Stimulated activated naive B cell treated with anti-CD40 and anti-IgM and Interleukin-4, amounts not matched to agents 10 μg/mL and 1 μg/mL and 100 μg/mL, for 72 hours (primary cell): ENCODE measurements around the gene RNF168.
"Not testable (repeated sequence)": the region's sequence is repeated elsewhere in the genome, so short reads cannot be mapped to it uniquely, and the experiment has no call there.

Experiments
- ATAC-seq, 2 donors: fragments of 150-1000 bp; cut with Tn5 transposase; replicated peaks; 2 replicates each; pipeline ENCODE4 v1.10.0; 2021; ENCODE audit warnings: moderate library complexity in 1 of 2
- DNase-seq: peaks from one replicate; pipeline ENCODE4 v3.0.0; 2021
- H3K27ac Mint-ChIP-seq: one replicate; pipeline ENCODE4 v1.8.0; 2022; ENCODE audit warnings: mild to moderate bottlenecking, mixed read lengths
- H3K27me3 Mint-ChIP-seq, 2 donors: one replicate each; pipeline ENCODE4 v1.8.0; 2022; ENCODE audit warnings: mixed read lengths in 2 of 2
- H3K36me3 Mint-ChIP-seq, 2 donors: one replicate each; pipeline ENCODE4 v1.8.0; 2022; ENCODE audit warnings: mixed read lengths in 2 of 2, mild to moderate bottlenecking in 1 of 2
- H3K4me1 Mint-ChIP-seq, 2 donors: one replicate each; pipeline ENCODE4 v1.8.0; 2022; ENCODE audit warnings: mixed read lengths in 2 of 2, mild to moderate bottlenecking in 1 of 2
- H3K4me3 Mint-ChIP-seq, 2 donors: one replicate each; pipeline ENCODE4 v1.8.0; 2022; ENCODE audit warnings: mild to moderate bottlenecking in 2 of 2, mixed read lengths in 2 of 2, moderate library complexity in 1 of 2
- H3K9me3 Mint-ChIP-seq, 2 donors: one replicate each; pipeline ENCODE4 v1.8.0; 2022; ENCODE audit warnings: mixed read lengths in 2 of 2, mild to moderate bottlenecking in 1 of 2

Gene RNF168, protein sequence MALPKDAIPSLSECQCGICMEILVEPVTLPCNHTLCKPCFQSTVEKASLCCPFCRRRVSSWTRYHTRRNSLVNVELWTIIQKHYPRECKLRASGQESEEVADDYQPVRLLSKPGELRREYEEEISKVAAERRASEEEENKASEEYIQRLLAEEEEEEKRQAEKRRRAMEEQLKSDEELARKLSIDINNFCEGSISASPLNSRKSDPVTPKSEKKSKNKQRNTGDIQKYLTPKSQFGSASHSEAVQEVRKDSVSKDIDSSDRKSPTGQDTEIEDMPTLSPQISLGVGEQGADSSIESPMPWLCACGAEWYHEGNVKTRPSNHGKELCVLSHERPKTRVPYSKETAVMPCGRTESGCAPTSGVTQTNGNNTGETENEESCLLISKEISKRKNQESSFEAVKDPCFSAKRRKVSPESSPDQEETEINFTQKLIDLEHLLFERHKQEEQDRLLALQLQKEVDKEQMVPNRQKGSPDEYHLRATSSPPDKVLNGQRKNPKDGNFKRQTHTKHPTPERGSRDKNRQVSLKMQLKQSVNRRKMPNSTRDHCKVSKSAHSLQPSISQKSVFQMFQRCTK

GRCh38 chr3:196503196-196504076, at the start of gene RNF168:
TSS of gene RNF168 (minus strand) at chr3:196503768. CDS start at chr3:196503173, 595 bp downstream.
- ATAC-seq, result peak; percentile 84 to 89
- DNase-seq, result peak; percentile 96
- H3K9me3 Mint-ChIP-seq, result peaks cover 8 to 9% of the 10 kb centered on the region in 2 donors
- H3K27me3 Mint-ChIP-seq, result no peaks in the 10 kb centered on the region
- H3K27ac Mint-ChIP-seq, result peak within 1 kb of the TSS; percentile 98
- H3K4me1 Mint-ChIP-seq, result peaks cover 12 to 39% of the 10 kb centered on the region in 2 donors
- H3K36me3 Mint-ChIP-seq, result peaks cover 29 to 33% of the 10 kb centered on the region in 2 donors
- H3K4me3 Mint-ChIP-seq, result peak within 1 kb of the TSS; percentile 98 to 99

GRCh38 chr3:196552253-196552652, 48.7 kb upstream of the RNF168 start:
- DNase-seq, result no peak
- no peaks in the 10 kb centered on the region for H3K27me3 Mint-ChIP-seq
- H3K36me3 Mint-ChIP-seq, result peaks cover 17 to 19% of the 10 kb centered on the region in 2 donors
- H3K4me1 Mint-ChIP-seq, result peaks cover 14 to 22% of the 10 kb centered on the region in 2 donors
- ATAC-seq, result no peak
- no peak overlapping the region for H3K27ac Mint-ChIP-seq
- peaks cover 17% of the 10 kb centered on the region in 2 donors for H3K9me3 Mint-ChIP-seq
- H3K4me3 Mint-ChIP-seq, result no peak overlapping the region

- not testable (repeated sequence) for ATAC-seq, H3K4me3 Mint-ChIP-seq, H3K27ac Mint-ChIP-seq, DNase-seq, H3K27me3 Mint-ChIP-seq
- peaks cover 15 to 17% of the 10 kb centered on the region in 2 donors for H3K36me3 Mint-ChIP-seq
- peaks cover 17% of the 10 kb centered on the region in 2 donors for H3K9me3 Mint-ChIP-seq
- peaks cover 7 to 11% of the 10 kb centered on the region in 2 donors for H3K4me1 Mint-ChIP-seq
Observed at GRCh38 chr3:196550172-196550571, 46.6 kb upstream of the RNF168 start.

- not testable (repeated sequence) for H3K4me3 Mint-ChIP-seq, H3K4me1 Mint-ChIP-seq, H3K27me3 Mint-ChIP-seq, H3K27ac Mint-ChIP-seq, DNase-seq, ATAC-seq
- peaks cover 16 to 17% of the 10 kb centered on the region in 2 donors for H3K9me3 Mint-ChIP-seq
- peaks cover 12 to 13% of the 10 kb centered on the region in 2 donors for H3K36me3 Mint-ChIP-seq
Observed at GRCh38 chr3:196549312-196549711, 45.7 kb upstream of the RNF168 start.

DNA sequence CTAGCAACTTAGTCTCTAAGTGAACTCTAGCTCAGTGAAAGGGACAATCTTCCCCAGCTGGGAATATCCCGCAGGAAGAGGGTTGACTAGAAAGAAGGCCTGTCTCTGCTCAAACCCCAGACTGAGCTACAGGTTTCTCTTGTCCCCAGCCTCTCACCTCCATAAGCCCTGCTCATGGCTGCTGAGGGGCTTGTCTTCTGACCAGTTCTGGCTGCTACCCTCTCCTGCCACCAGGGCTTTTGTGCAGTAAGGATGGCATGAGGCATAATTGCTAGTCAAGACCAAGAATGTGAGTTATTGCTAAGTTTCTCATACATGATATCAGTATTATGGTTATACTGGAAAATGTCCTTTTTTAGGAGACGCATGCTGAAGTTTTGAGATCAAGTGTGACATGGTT, 43.5 kb upstream of the RNF168 start:
- peaks cover 5 to 10% of the 10 kb centered on the region in 2 donors for H3K27me3 Mint-ChIP-seq
- no peak for ATAC-seq
- H3K27ac Mint-ChIP-seq, result no peak overlapping the region

DNA sequence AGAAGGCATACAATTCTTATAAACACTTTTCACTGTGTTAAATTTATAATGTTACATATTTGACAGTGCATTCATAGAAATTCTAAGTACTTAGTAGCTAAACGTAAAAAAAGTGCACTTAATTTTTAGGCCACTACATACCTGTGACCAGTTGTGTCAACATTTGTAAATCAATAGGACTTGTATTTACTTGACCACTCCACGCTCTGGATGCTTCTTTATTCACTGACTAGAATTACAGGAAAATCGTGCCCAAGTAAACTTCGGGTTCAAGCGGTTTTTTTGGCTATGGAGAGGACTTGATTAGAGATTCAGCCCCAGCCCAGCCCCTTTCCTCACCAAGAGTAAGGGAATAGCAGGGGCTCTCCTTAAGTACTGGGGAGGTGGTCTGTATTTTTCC, 43.0 kb upstream of the RNF168 start:
- H3K36me3 Mint-ChIP-seq, result peaks cover 9 to 10% of the 10 kb centered on the region in 2 donors
- H3K4me1 Mint-ChIP-seq, result peaks cover 0 to 8% of the 10 kb centered on the region in 2 donors
- DNase-seq (no peak), ATAC-seq (no peak)
- H3K9me3 Mint-ChIP-seq, result peaks cover 13 to 17% of the 10 kb centered on the region in 2 donors
- no peak overlapping the region for H3K4me3 Mint-ChIP-seq
- peaks cover 5 to 10% of the 10 kb centered on the region in 2 donors for H3K27me3 Mint-ChIP-seq
- H3K27ac Mint-ChIP-seq, result no peak overlapping the region

More for the DNA sequence above, 43.5 kb upstream of the RNF168 start:
- Mint-ChIP-seq H3K9me3 (peaks cover 15 to 17% of the 10 kb centered on the region in 2 donors), H3K36me3 (peaks cover 9 to 12% of the 10 kb centered on the region in 2 donors), H3K4me3 (no peak overlapping the region), H3K4me1 (peaks cover 0 to 8% of the 10 kb centered on the region in 2 donors)
- DNase-seq, result no peak

DNA sequence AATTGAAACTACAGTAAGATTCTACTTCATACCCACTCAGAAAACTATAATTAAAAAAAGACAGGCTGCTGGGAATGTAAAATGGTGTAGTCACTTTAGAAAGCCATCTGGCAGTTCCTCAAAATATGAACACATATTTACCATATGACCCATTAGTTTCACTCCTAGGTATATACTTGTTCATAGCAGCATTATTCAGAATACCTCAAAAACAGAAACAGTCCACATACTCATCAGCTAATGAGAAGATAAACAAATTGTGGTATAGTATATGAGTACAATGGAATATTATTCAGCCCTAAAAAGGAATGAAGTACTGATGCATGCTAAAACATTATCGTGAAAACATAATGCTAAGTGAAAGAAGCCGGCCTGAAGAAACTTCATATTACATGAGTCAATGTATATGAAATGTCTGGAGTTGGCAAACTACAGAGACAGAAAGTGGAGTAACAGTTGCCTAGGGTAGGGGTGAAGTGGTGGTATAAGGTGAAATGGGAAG, 41.0 kb upstream of the RNF168 start:
- H3K27ac Mint-ChIP-seq, result no peak overlapping the region
- H3K9me3 Mint-ChIP-seq, result peaks cover 9 to 10% of the 10 kb centered on the region in 2 donors
- no peak overlapping the region for H3K4me3 Mint-ChIP-seq
- H3K27me3 Mint-ChIP-seq, result peaks cover 5 to 10% of the 10 kb centered on the region in 2 donors
- ATAC-seq (peak in 1 of 2 donors; percentile 27), DNase-seq (no peak)
- H3K36me3 Mint-ChIP-seq, result peaks cover 7 to 9% of the 10 kb centered on the region in 2 donors
- peaks cover 0 to 8% of the 10 kb centered on the region in 2 donors for H3K4me1 Mint-ChIP-seq

DNA sequence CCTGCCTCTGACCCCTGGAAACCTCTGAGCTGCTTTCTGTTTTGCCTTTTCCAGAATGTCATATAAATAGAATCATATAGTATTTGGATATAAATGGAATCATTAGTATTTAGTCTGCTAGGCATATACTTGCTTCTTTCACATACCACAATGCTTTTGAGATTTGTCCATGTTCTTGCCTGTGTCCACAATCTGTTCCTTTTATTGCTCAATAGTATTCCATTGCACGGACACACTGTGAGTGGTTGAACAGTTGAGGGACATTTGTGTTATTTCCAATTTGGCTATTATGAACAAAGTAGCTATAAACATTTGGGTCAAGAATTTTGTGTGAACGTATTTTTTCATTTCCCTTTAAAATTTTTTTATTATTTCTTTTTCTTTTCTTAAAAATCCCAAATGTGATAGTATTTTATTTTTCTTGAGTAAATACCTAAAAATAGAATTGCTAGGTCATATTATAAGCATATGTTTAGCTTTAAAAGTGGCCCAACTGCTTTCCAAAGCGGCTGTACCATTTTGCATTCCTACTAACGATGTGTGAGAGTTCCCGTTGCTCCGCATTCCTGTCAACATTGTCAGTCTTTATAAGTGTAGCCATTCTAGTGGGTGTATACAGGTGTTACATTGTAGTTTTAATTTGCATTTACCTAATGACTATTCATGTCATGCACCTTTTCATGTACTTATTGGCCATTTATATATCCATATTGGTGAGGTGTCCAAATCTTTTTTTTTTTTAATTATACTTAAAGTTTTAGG, 38.3 kb upstream of the RNF168 start:
- Mint-ChIP-seq H3K27me3 (peaks cover 9 to 16% of the 10 kb centered on the region in 2 donors), H3K9me3 (peaks cover 0 to 1% of the 10 kb centered on the region in 2 donors), H3K36me3 (no peaks in the 10 kb centered on the region), H3K4me3 (no peak overlapping the region), H3K4me1 (peaks cover 0 to 13% of the 10 kb centered on the region in 2 donors), H3K27ac (no peak overlapping the region)
- ATAC-seq, result no peak
- no peak for DNase-seq

DNA sequence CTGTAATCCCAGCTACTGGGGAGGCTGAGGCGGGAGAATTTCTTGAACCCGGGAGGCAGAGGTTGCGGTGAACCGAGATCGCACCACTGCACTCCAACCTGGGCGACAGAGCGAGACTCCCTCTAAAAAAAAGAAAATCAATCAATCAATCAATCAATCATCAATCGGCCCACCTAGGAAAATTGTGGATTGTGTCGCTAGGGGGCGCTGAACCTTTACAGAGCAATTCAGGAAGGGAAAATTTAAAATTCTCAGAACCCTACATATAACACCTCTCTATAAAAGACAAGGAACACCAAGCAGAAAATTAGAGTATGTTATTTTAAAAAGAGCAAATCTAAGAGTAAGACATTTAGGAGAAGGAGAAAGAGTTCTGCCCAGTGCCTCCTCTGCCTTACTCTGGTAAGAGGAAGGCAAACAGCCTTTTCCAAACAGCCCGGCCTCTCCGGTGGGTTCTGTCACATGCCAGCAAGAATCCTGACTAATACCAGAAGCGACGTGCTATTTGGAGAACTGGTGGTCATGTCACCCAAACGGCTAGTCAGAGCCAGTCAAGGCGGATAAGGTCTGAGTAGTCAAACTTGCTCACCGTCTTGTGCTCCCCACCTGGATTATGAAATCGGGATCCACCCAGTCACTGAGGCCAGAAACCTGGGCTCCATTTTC, 33.9 kb upstream of the RNF168 start:
- ATAC-seq (no peak), DNase-seq (no peak)
- H3K4me3 Mint-ChIP-seq, result no peak overlapping the region
- no peaks in the 10 kb centered on the region for H3K36me3 Mint-ChIP-seq
- no peak overlapping the region for H3K27ac Mint-ChIP-seq
- no peaks in the 10 kb centered on the region for H3K9me3 Mint-ChIP-seq
- peaks cover 0 to 5% of the 10 kb centered on the region in 2 donors for H3K4me1 Mint-ChIP-seq
- peaks cover 11% of the 10 kb centered on the region in 2 donors for H3K27me3 Mint-ChIP-seq

DNA sequence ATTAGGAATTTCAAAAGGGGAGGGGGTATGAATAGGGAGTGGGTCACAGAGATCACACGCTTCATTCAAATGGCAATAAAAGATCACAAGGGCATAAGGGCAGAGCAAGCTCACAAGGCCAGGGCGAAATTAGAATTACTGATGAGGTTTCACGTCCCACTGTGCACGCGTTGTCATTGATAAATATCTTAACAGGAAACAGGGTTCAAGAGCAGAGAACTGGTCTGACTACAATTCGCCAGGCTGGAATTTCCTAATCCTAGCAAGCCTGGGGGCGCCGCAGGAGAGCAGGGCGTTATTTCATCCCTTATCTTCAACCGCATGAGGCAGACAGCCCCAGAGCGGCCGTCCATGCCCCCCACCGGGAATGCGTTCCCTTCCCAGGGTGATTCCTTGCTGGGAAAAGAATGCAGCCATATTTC, 29.7 kb upstream of the RNF168 start:
- H3K36me3 Mint-ChIP-seq, result peaks cover 0 to 7% of the 10 kb centered on the region in 2 donors
- no peak overlapping the region for H3K4me3 Mint-ChIP-seq
- peaks cover 17 to 20% of the 10 kb centered on the region in 2 donors for H3K27me3 Mint-ChIP-seq

DNA sequence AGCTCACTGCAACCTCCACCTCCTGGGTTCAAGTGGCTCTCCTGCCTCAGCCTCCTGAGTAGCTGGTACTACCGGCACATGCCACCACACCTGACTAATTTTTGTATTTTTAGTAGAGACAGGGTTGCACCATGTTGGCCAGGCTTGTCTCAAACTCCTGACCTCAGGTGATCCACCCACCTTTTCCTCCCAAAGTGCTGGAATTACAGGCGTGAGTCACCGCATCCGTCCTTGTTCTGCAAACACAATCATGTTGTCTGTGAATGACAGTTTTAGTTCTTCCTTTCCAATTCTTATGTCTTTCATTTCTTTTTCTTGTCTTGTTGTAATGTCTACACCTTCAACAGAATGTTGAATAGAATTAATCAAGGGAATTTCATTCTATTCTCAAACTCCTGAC, 27.9 kb upstream of the RNF168 start:
- Mint-ChIP-seq H3K9me3 (peaks cover 4 to 6% of the 10 kb centered on the region in 2 donors), H3K27me3 (peaks cover 13 to 17% of the 10 kb centered on the region in 2 donors), H3K4me3 (peak overlapping the region in 1 of 2 donors; percentile 35), H3K4me1 (peaks cover 7 to 11% of the 10 kb centered on the region in 2 donors), H3K36me3 (peaks cover 0 to 7% of the 10 kb centered on the region in 2 donors), H3K27ac (peak overlapping the region; percentile 76)
- ATAC-seq (no peak), DNase-seq (no peak)

More for the DNA sequence above, 29.7 kb upstream of the RNF168 start:
- Mint-ChIP-seq H3K4me1 (peaks cover 0 to 5% of the 10 kb centered on the region in 2 donors), H3K27ac (no peak overlapping the region), H3K9me3 (peaks cover 4 to 6% of the 10 kb centered on the region in 2 donors)
- DNase-seq, result no peak
- no peak for ATAC-seq

DNA sequence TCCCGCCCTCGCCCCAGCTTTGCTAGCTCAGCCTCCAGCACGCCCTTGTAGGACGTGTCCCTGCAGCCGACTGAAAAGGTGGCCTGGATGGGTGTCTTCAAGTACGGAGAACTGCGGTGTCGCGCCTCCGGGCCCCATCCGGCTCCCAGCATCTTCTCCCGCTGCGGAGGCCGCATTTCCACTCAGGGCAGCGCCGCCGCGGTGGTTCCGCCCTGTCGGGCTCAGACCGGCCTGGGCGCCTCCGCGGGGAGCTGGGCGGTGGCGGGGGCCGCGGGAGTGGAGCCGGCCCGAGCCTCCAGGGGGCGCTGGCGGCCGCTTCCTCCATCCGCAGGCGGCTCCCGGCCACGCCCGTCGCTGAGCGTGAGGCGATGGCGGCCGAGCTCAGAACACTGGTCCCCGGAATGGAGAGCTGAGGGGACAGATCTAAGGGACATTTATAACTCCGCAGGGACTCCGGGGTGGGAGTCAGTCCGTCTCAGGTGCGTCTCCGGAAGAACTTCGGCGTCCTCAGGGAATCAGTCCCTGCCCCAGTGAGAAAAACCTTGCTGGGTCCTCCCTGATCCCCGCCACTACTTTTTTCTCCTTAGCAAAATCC, 25.2 kb upstream of the RNF168 start:
- peak; percentile 94 to 98 for ATAC-seq
- peaks cover 4 to 6% of the 10 kb centered on the region in 2 donors for H3K9me3 Mint-ChIP-seq
- H3K36me3 Mint-ChIP-seq, result peaks cover 0 to 7% of the 10 kb centered on the region in 2 donors
- peak overlapping the region; percentile 79 for H3K27ac Mint-ChIP-seq
- peak overlapping the region; percentile 77 to 82 for H3K4me3 Mint-ChIP-seq
- peaks cover 13 to 17% of the 10 kb centered on the region in 2 donors for H3K27me3 Mint-ChIP-seq
- peaks cover 7 to 11% of the 10 kb centered on the region in 2 donors for H3K4me1 Mint-ChIP-seq
- DNase-seq, result peak; percentile 80
